ENCODE data around the gene TARS1.

GRCh38 chr5:33501899-33502298, 61.1 kb downstream of the TARS1 start:
- TF ChIP-seq CTCF (conservative IDR thresholded peaks at IDR 0.05): no peak
- no peak for TF ChIP-seq EZH2 (IDR thresholded peaks at IDR 0.05; ENCODE audit: low read depth)

Data from PC-9 (cell line).